Body of pancreas (tissue), 4 donors: ENCODE results near the gene ORMDL2.
A peak's percentile ranks its signal among the peaks of the same experiment; 100 is the strongest.

ENCODE experiments used
- CTCF ChIP-seq, 7 experiments: fragments of 450-650 bp in 4 of 7; fragments of 200-600 bp in 3 of 7; sonication (generic) in 3 of 7; IDR thresholded peaks; one replicate each; pipeline ENCODE4 v1.5.1; 2016 to 2019; ENCODE audit warnings: antibody characterized with exemption in 7 of 7
- POLR2A ChIP-seq, 3 donors: fragments of 450-650 bp; IDR thresholded peaks; one replicate each; pipeline ENCODE4 v1.6.1; 2016; ENCODE audit warnings: antibody characterized with exemption in 3 of 3, mild to moderate bottlenecking in 2 of 3

DNA sequence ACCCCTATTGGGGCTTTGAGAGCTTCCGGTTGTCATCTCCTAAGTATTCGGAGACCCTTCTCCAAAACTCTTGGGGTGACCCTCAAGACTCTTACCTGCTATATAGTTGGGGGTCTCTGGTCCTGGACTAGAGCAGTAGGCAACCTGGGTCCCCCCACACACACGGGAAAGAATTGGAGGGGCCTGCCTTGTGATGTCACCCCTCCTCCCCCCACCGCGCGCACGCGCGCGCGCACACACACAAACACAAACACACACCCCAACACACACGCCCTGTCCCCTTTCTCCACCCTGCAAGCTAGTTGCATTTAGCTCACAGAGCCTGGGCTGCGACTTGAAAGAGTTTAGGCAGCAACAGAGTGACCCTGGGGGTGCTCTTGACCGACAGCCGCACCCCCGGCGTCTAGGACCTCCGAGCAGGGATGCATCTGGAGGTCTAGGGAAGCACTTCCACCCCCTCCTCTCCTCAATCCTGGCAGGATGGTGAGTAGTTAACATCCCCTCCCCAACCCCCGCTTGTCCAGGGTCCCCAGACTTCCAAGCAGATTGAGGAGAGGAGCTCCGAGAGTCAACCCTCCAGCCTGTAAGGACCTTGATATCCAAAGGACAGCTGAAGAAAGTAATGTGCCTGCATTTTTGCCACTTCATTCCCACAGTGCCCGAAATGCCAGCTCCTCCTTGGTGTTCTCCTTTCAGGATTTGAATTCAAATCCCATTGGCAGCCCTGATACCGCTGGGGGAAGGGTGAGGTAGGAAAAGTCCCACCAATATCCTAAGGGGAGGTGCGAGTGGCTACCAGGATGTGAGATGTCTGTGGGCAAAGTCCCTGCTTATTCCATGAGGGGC lies 13.0 kb downstream of the ORMDL2 start:
- TF ChIP-seq CTCF (IDR thresholded peaks at IDR 0.05) = no peak
- TF ChIP-seq POLR2A (IDR thresholded peaks at IDR 0.05) = peak in 1 of 3 donors; percentile 51
